H54 (cell line): ENCODE measurements around the gene EPHB2.
"Not testable (repeated sequence)": the region's sequence is repeated elsewhere in the genome, so short reads cannot be mapped to it uniquely, and the experiment has no call there.

ENCODE experiments used
- DNase-seq: peaks from one replicate; pipeline ENCODE4 v3.0.0; 2011; ENCODE audit warnings: low spot score, mixed read lengths; ENCODE audit not compliant: insufficient read length
- FAIRE-seq: peaks from 3 replicates; lab custom pipeline; 2011; peaks lifted over from hg19 to GRCh38; lab: Jason Lieb, UNC
- POLR2A ChIP-seq: IDR thresholded peaks from 2 replicates; pipeline ENCODE4 v1.6.1; 2011; ENCODE audit warnings: low read depth, mild to moderate bottlenecking, low read length

Gene EPHB2

GRCh38 chr1:22829309-22829989 lies 118.8 kb downstream of the EPHB2 start:
- DNase-seq (no peak), FAIRE-seq (no peak)
- TF ChIP-seq POLR2A, result no peak

DNA sequence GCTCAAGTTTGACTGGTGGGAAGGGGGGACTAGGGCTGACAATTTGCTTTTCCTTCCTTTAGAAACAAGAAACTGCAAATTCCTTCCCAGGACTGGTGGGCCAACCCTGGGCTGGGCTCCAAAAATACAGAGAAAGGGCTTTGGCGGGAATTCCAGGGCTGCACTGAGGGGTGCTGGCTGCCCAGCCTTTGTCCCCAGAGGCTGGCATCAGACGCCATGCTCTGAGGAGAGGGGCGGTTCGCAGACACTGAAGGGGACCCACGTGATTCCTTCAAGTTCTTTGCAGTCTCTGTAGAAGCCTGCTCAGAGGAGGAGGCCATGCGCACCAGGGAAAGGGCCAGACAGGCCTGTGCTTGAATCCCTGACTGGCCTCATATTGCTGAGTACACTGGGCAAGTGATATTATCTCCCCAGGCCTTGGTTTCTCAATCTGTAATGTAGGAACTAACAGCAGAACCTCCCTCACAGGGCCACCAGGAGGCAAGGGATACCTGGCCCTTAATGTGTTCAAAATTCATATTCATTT lies 119.5 kb downstream of the EPHB2 start:
- no peak for FAIRE-seq
- DNase-seq, result no peak
- no peak for TF ChIP-seq POLR2A

GRCh38 chr1:22830757-22831340 lies 120.2 kb downstream of the EPHB2 start:
- FAIRE-seq, result no peak
- TF ChIP-seq POLR2A, result no peak
- no peak for DNase-seq

- FAIRE-seq, result peak; percentile 90
- peak; percentile 72 for DNase-seq
- no peak for TF ChIP-seq POLR2A
Observed at GRCh38 chr1:22831729-22832413, 121.2 kb downstream of the EPHB2 start.

DNA sequence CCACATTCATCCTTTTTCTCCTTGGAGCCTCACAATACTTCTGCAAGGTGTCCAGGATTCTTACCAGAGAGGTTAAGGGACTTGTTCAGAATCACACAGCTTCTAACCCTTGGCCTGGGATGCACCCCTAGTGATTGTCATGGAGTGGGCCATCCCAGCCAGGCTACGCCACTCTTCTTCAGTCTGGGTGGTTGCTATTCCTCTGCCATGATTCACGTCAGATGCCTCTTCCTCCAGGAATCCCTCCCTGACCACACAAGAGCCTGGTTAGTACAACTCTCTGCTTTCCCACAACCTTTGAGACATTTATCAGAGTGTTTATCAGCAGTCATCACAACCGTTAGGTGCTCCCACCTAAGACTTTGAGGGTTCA lies 121.8 kb downstream of the EPHB2 start:
- no peak for TF ChIP-seq POLR2A
- peak; percentile 52 for DNase-seq
- FAIRE-seq, result peak; percentile 27

- TF ChIP-seq POLR2A, result no peak
- FAIRE-seq (no peak), DNase-seq (no peak)
Observed at GRCh38 chr1:22833699-22834098, 123.1 kb downstream of the EPHB2 start.

GRCh38 chr1:22834420-22834819 lies 123.8 kb downstream of the EPHB2 start:
- not testable (repeated sequence) for DNase-seq, FAIRE-seq

DNA sequence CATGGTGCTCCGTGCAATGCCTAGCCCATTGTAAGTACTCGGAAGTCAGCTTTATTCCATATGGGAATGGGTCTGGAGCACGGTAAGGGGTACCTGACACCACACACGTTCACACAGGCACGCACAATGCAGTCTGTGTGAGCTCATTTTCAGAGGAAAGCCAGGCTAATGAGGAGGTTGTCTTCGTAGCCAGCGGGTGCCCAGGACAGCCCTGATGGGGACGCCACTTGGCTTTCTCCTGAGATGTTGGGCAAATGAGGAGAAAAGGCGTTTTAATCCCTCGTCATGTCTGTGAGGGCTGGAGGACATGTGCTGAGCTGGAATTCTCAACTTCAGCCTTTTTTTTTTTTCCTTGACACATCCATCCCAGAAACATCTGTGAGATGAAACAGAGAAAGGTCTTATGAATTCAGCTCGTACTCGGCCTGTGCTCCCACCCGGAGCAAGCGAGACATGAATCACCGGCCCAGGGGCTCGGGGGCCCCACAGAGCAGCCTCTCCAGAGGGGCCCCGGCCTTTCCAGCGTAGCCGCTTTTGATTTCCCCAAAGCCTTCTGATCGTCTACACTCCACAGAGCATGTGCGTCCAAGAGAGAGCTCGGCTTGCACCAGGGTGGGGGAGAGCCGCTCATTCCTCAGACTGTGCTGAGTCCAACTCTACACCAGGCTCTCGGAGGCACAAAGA lies 125.1 kb downstream of the EPHB2 start:
- no peak for FAIRE-seq
- no peak for TF ChIP-seq POLR2A

GRCh38 chr1:22836850-22837249 lies 126.2 kb downstream of the EPHB2 start:
- no peak for FAIRE-seq
- no peak for DNase-seq
- TF ChIP-seq POLR2A, result no peak

More for the DNA sequence above, 125.1 kb downstream of the EPHB2 start:
- DNase-seq, result no peak

- no peak for TF ChIP-seq POLR2A
- no peak for DNase-seq
- FAIRE-seq, result no peak
Observed at GRCh38 chr1:22837332-22837731, 126.7 kb downstream of the EPHB2 start.

DNA sequence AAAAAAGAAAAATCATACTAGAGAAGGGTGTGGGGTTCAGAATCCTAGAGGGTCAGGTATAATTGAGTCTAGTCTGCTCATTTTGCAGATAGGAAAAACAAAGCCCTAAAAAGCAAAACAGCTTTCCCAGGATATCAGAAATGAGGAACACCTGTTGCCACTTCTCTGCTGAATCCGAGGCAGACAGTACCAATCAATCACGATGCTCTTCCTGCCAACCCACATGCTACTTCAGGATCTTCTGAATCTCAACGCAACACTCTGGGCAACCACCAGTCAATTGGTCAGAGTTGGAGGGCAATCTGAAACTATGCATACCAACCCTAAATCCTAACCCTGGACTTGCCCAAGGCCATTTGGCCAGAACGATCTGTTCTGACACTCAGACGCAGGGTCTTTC lies 128.3 kb downstream of the EPHB2 start:
- DNase-seq (no peak), FAIRE-seq (no peak)
- no peak for TF ChIP-seq POLR2A

DNA sequence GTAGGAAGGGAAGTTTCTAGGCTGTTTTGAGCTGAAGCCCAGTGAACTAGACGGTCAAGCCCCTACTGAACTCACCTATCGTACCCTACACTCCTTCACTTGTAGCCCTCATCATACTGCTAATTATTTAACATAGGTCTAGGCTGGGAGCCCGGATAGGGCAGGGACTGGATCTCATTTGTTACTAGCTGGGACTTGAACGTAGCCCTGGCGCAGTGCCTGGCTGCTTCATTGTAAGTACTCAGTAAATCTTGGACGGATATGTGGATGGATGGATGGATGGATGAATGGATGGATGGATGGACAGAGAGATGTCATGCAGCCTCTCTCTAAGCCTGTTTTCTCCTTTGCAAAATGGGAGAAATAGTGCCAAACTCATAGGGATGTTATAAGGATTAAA lies 129.2 kb downstream of the EPHB2 start:
- FAIRE-seq (no peak), DNase-seq (no peak)
- no peak for TF ChIP-seq POLR2A

GRCh38 chr1:22841142-22841541 lies 130.5 kb downstream of the EPHB2 start:
- DNase-seq (no peak), FAIRE-seq (no peak)
- TF ChIP-seq POLR2A, result no peak

DNA sequence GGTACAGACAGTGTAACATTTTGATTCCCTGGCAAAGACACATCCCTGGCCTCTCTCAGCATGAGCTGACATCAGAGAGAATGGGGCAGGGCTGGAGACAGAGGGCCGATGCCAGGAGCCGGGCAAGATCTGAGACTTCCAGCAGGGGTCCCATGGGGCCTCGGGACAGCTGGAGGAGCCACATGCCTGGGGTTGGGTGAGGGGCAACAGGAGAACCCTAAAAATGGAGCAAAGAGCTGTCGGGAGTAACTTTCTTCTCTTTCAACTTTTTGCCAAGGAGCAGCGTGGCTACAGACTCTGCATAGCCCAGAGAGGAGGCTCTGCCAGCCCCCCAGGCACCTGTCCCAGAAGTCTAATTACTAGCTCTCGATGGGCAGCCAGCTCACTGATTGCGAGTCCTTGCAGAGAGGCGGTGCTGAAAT lies 131.2 kb downstream of the EPHB2 start:
- no peak for DNase-seq
- no peak for FAIRE-seq
- no peak for TF ChIP-seq POLR2A

- not testable (repeated sequence) for DNase-seq, FAIRE-seq
Observed at GRCh38 chr1:22843441-22844183, 133.0 kb downstream of the EPHB2 start.
